ELF-1 (cell line): ENCODE data around the gene TTLL6.
A peak's percentile ranks its signal among the peaks of the same experiment; 100 is the strongest.
"Not testable (repeated sequence)": the region's sequence is repeated elsewhere in the genome, so short reads cannot be mapped to it uniquely, and the experiment has no call there.

Experiments used
- DNase-seq: peaks from one replicate; pipeline ENCODE4 v3.0.0-alpha.2; 2016; ENCODE audit warnings: low read depth, low spot score

TTLL6 gene

DNA sequence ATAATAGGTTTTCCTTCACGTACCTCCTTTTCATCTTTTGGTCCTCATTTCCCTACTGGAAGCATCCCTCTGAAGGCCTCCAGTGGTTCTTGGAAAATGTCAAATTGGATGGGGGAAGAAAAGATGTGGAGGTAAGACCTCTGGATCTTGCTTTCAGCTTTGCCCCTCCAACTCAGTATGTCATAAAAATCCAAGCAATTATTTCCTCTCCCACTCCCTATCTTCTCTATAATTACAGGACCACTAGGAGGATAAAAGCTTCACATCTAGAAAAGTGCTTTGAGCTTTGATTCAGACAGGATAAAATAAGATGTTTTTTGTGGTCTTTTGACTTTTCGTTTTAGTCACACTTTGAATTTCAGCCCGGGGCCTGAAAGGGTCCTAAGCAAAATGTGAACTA lies 1.7 kb downstream of the TTLL6 start:
- DNase-seq: no peak

DNA sequence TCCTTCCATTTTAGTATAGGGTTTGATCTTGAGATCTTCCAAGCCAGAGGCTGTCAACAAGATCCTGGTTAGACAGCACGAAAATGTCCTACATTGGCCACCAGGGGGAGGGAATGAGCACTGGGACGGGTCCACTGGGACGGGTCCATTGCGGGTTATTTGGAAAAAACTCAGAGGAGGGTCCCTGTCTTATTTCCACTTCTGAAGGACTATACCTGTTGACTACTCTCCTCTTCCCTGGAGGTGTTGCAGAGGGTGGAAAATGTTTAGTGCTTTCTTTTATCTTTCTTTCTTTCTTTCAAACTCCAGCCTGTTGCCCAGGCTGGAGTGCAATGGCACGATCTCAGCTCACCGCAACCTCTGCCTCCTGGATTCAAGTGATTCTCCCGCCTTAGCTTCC lies 2.5 kb downstream of the TTLL6 start:
- DNase-seq: peak; percentile 58

DNA sequence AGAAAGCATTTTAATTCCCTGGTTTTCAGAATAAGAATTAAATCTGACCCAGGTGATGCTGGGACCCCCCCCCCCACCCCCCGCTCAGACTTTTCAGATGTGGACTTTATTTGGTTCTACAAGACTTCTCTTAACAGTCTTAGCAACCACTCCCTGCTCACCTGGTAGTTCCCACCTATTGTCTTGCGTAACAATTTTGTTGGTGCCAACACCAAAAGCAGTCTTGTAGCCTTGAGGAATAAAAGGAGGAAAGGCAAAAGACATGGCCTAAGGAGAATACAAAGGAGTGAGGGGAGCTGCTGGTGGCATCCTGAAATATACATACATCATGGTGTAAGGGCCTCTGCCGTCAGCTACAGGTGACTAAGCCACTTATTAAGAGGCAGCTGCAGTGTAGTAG lies 5.0 kb downstream of the TTLL6 start:
- no peak for DNase-seq

DNA sequence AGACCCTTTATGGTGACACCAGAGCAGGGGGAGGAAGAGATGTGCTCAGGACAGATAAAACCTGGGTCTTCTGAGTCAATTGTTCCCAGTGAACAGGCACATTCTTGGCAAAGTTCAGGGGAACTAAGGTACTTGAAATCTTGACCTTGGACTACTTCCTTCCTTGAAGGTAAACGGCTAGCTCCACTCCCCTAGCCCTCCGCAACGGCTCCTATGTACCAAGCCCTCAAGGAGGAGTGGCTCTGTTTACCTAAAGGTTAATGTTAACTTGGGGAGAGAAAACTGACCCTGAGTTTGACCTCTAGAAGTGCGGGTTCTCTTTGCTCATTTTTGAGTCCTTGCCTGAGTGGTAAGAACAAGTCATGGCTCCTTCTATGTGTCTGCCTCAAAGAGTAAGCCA lies 7.8 kb downstream of the TTLL6 start:
- no peak for DNase-seq

DNA sequence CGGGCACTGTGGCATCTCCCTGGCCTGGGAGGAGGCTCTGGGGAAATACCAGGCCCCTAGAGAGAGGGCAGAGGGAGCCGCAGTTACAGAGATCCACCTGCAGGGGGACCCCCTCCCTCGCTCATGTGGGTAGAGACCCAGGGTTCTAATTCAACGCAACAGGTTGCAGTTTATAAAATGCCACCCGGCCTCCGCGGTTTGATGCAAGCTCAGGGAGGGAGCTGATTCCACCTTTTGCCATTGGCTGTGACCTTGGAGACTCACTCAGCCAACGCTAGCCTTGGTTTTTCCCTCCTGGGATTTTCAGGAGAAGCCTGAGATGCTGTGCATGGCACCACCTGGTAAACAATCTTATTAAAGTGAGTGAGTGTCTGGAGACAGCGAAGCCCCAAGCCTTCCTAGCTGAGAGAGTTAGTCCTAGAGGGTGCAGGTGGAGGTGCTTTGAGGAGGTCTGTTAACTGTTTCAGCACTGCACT lies 12.1 kb downstream of the TTLL6 start:
- DNase-seq: peak; percentile 84

DNA sequence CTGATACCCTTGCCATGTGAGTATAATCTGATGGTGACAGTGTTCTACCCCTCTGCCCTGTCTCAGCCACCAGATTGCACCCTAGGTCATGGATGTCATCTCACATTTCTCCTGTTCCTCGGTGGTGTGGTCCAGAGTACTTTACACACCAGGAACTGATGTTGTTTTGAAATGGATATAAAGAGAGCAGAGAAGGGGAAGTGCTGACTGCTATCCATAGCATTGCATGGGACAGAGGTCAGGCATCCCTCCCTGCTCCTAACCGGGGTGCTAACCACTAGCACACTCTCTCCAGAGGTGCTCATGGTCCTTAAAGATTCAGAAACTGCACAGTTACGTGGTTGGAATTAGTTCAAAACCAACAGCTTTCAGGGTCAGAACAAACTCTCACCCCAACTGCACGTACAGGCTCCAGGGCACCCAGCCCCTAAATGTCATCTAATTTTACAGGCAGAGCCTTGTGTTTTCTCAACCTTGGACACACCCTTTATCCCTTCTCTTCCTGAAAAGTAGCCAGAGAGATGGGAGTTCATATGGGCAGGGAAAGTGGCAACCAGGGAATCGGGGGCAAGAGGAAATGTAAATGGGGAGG lies 16.3 kb downstream of the TTLL6 start:
- no peak for DNase-seq

DNA sequence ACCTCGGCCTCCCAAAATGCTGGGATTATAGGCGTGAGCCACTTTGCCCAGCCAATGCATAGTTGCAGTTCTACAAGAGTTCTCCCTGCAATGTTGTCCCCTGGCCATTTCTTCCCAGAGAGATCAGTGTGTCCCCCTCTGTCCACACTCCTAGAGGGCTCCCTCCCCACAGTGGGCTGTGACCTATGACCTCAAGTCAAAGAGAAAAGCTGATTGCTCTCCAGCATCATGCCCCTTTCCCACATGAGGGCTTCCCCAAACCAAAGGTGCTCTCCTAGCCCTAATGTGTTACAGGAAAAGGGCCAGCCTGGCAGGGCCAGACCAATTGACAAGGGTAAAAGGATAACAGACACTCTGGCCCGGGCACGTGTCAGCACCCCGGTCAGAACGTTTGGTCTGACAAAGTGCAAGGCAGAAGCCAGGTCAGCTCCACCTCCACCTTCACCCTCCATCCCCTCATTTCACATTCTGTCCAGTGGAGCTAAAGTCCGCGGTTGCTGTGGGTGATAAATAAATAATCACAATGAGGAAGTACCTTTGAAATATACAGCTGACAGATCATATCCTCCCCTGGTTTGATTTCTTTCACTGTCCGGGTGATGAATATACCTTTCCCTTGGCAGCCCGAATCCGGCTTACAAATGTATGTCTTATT lies 17.8 kb downstream of the TTLL6 start:
- DNase-seq: no peak

DNA sequence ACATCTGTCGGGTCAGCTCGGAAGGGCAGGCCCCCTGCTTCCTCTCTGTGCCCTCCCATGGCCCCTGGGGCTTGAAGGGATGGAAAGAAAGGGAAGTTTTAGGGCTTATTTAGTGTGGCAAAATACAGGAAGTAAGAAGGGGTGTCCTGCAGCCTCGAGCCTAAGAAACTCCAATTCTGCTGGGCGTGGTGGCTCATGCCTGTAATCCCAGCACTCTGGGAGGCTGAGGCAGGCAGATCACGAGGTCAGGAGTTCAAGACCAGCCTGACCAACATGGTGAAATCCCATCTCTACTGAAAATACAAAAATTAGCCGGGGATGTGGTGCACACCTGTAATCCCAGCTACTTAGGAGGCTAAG lies 20.9 kb downstream of the TTLL6 start:
- not testable (repeated sequence) for DNase-seq

DNA sequence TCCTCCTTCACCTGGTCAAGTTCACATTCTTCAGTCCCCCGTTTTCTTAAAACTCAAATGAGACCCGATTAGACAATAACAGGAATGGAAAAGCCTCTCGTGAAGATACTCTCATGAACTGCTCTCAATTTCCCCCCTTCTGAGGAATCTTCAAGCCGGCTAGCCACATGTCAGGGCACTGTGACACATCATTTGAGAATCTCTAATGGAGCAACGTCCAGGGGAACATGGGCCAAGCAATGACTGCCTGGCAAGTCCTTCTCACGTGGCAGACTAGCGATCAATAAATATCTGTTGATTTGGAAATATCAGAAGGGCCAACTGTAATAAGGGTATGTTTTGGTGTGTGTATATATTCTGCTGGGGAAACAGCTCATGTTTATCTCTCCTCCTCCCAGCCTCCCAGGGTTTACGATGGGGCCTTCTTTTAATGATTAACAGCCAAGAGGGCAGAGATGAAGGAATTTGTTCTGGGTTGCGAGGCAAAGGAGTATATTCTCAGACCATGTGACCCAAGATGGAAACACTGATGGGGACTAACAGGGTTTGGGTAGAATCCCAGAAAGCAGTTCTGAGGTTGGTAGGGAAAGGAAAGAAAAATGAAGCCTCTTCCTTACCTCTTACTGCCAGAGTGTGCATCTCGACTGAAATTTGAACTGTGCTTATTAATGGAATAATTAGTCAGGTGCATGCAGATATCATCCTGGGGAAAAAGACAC lies 21.4 kb downstream of the TTLL6 start:
- DNase-seq: no peak

DNA sequence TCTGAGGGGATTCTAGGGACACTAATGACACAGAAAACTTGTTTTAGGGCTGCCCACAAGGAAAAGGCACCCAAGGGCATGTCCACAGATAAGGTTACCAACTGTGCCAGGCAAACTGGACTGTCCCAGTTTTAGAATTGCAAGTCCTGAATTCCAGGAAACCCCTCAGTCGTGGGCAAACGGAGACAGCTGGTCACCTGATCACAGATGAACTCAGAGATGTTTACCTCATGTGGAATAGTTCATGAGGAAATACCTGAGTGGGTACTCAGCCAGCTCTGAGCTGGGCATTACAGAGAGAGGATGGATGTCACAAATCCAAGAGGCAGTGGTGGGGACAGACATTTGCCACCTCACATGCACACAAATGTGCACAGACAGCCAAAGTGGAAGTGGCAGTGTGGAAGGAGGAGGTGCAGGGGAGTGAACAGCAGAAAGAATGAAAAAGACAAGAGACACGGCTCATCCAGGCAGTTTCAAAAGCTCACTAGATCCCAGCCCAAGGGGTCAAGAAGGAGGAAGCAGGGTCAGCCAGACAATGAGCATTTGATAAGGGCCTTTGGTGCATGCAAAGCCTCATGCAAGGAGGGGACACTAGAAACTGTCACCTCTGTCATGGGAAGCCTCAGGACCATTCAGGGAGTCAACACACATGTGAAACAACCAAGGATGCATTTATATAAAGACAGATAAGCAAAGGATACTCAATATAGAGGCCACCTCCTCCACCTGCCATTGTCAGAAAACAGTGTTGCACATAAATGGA lies 24.8 kb downstream of the TTLL6 start:
- DNase-seq: no peak

DNA sequence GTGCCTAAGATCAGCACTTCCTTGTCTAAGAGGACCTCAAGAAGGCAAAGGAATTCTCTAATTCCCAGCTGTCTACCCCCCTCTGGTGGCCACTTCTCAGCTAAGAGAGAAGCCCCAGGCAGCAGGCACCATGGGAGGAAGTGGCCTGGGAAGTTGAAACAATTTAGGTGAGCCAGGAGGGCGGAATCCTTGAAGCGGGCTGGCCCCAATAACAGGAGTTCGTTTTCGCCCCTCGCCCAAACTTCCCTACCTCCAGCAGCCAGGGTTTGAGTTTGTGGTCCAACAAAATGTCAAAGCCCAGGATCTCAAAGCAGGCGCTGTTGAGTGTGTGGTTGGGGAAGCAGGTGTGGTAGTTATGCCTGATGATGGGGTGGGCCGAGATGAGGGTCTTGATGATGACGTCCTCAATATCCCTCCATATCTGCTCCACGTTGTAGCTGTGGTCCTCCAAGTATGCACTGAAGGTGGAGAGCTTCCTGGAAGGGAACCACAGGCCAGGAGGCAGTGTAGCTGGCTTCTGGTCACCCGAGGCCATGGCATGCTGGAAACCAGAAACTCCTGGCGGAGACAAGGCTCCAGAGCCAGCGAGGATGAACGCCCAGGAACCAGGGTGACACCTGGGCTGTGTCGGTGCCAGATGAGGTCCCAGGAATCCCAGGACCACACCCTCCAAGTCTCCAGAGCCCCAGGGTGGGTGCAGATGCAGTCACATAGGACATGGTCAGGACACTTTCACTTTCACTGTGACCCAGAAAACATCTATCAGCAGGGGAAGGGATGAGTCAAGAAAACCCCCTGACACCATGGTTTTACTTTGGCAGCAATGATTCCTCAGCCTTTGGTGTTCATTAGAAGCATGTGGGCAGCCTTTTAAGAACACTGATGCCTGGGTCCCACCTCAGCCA lies 25.6 kb downstream of the TTLL6 start:
- DNase-seq: peak; percentile 92

DNA sequence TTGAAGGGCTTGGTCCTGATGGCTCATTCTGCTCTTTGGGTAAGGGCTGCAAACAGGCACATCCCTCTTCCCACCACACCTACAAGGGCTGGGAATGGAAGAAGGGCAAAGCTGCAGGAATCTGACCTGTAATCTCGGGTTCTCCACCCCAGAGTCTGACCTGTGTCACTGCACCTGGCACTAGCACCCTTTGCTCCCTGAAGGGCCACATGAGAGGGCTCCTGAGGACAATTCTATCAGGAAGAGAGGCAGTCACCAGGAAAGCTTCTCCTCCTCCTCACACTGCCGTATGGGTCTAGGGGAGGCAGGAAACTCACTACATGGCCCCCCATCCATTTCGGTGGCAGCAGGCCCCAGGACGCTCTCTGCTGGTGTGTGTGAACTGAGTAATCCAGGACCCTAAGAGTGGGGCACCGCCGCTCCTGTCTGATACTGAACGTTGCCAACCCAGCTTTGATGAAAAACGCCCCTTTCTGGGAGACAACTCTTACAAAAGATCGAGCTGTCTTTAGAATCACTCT lies 26.4 kb downstream of the TTLL6 start:
- no peak for DNase-seq

DNA sequence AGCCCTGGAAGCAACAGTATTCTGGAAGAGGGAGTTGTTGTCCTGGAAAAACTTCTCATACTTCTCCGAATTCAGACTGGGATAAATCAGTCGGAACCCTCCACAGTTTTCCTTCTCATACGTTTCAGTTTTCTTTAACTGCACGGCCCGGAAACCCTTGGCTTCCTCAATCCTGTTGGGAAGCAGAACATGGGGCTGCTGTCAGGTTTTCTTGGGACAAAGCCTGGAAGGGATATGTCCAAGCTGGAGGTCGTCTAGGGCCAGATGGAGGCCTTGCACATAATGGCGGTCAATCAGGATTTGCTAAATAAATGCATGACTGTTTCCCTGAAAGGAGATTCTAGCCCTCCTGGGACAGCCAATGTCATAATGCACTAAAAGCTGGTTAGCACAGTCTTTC lies 29.2 kb downstream of the TTLL6 start:
- no peak for DNase-seq

DNA sequence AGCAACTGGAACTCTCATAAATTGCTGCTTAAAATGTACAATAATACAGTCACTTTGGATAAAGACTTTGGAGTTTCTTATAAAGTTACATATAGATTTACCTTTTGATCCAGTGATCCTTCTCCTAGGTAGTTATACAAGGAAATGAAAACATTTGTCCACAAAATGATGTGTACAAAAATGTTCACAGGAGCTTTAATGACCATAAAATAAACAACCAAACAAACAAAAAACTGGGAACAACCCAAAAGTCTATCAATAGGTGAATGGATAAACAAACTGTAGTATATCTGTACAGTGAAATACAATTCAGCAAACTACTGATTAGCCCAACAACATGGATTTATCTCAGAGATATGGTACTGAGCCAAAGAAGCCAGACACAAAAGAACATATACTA lies 37.6 kb downstream of the TTLL6 start:
- DNase-seq: no peak

DNA sequence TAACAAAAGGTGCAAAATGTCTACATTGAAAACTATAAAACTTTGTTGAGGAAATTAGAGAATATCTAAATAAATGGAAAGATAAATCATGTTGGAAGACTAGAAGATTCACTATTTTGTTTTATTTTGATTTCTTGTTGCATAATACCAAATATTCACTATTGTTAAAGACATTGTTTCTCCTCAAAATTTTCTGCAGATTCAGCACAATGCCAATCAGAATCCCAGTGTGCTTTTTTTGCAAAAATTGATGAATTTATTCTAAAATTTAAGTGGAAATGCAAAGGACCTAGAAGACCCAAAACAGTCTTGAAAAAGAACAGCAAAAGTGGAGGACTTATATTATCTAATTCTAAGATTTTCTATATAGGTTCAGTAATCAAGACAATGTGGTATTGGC lies 40.4 kb downstream of the TTLL6 start:
- DNase-seq: no peak

DNA sequence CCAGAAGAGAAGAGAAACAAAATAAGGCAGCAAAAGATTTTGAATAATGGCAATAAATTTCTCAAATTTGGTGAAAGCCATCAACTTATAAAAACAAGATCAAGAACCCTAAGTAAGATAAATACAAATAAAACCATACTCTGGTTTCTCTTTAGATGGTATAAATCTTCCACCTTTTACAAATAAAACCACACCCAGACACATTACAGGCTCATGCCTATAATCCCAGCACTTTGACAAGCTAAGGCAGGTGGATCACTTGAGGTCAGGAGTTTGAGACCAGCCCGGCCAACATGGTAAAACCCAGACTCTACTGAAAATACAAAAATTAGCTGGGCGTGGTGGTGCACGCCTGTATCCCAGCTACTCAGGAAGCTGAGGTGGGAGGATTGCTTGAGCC lies 43.8 kb downstream of the TTLL6 start:
- no peak for DNase-seq

DNA sequence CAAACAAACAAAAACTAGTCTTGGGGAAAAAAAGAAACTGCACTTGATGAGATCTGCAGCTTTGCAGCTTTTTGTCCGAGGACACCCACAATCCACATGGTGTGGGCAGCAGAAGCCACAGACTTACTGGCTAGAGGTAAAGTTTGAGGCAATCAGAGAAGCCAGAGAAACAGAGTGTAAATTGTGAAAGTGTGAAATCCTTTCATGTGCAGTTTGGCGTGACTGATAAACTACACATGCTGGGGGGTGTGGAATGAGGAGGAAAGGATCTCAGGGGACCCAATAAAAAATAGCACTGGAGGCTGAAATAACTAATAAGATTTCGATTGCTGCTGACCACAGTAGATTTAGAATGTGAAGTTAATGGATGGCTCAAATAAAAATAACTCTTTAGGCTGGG lies 46.1 kb downstream of the TTLL6 start:
- no peak for DNase-seq

DNA sequence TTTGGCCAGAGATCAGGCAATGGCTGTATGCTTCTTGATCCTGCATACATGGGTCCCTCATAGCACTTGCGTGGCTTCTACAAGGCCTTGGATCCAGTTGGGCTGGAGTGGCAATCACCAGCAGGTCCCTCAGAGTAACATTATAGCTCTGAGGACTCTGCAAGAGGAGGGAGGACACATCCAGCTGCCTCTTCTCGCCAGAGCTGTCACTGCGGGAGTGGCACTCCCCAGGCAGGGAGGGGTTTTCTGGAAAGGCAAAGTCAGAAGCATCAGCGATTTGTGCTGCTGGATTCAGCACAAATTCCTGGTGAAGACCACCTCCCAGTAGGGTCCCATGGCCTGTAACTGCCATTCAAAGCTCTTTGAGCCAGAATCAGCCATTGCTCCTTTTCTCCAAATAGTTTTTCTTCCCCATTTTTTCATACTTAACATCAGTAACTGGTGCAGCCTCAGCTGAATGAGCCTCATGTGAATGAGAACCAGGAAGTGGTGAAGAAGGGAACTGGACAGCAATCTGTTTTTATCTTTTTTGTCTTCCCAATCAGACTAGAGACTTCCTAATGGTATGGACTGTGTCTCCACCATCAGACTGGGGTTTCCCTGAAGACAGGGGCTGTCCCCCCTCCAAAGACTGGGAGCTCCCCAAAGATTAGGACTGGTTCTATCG lies 47.9 kb downstream of the TTLL6 start:
- no peak for DNase-seq

DNA sequence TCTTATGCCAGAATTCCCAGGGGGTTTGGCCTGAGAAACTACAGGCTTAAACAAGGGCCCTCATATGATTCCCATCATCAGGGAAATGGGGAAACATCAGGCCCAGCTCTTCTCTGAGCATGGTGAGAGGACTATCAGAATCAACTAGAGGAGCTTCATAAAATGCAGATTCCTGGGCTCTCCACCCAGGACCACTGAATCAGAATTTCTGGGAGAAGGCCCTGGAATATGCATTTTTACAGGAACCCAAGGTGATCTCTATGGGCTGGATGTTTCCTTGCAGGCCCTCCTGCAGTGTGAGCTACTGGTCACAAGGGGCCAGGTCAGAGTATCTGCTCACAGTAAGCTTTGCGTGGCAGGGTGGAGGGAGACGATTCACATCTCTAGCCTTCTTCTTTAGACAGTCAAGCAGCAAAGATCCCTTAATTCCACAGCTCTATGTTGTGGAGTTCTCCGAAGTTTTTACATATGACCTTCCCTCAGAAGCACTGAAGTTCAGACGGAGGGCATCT lies 49.7 kb downstream of the TTLL6 start:
- DNase-seq: no peak

DNA sequence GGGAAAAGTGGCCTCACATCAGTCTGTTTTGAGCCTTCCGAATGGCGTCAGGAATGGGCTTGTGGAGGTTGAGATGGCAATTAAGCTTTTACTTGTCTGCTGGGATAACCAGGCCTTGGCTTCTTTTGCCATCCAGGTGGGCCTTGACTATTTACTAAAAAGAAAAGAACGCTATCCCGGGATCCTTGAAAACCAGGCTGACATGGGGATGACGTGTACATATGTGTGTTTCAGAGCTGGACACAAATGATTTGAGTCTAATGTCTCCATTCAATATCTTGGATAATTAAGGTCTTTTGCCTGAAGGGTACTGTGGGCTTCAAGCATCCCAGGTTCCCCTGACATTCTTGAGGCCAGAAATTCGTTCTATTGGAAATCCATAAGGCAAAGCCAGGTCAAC lies 55.9 kb downstream of the TTLL6 start:
- no peak for DNase-seq
